Heart left ventricle (tissue), 16 donors: ENCODE data around the gene RFT1. TPM values are rescaled to one million over a fixed set of nuclear protein-coding genes. Genes with fewer than 3 reads are reported as not detected.

Experiments
- ATAC-seq, 4 donors: fragments of 200-7000 bp; cut with Tn5 transposase; one replicate each; pipeline ENCODE4 v1.9.1; 2020 to 2022; ENCODE audit warnings: moderate library complexity in 4 of 4, mild to moderate bottlenecking in 3 of 4, moderate number of reproducible peaks in 1 of 4
- DNase-seq, 5 donors: peaks; one replicate each; pipeline ENCODE4 v3.0.0-alpha.2; 2020
- H3K27ac ChIP-seq, 12 donors: fragments of 200-600 bp; sonication (generic) in 4 of 12; one replicate each; pipeline versions ENCODE4 v1.5.0 to v1.8.0; 2016 to 2022; ENCODE audit warnings: mild to moderate bottlenecking in 2 of 12
- H3K27me3 ChIP-seq, 9 donors: fragments of 200-600 bp; sonication (generic) in 2 of 9; one replicate each; pipeline versions ENCODE4 v1.5.1 to v1.8.0; 2016 to 2022; ENCODE audit warnings: mild to moderate bottlenecking in 3 of 9
- H3K36me3 ChIP-seq, 9 donors: fragments of 200-600 bp; sonication (generic) in 2 of 9; one replicate each; pipeline versions ENCODE4 v1.5.0 to v1.8.0; 2018 to 2022; ENCODE audit warnings: mild to moderate bottlenecking in 2 of 9
- H3K4me1 ChIP-seq, 12 donors: fragments of 200-600 bp; sonication (generic) in 4 of 12; one replicate each; pipeline versions ENCODE4 v1.5.0 to v1.8.0; 2016 to 2022; ENCODE audit warnings: mild to moderate bottlenecking in 3 of 12
- H3K4me3 ChIP-seq, 12 donors: fragments of 200-600 bp; sonication (generic) in 4 of 12; one replicate each; pipeline versions ENCODE4 v1.5.0 to v1.8.0; 2017 to 2022; ENCODE audit warnings: mild to moderate bottlenecking in 9 of 12, moderate library complexity in 4 of 12
- H3K9me3 ChIP-seq, 12 donors: fragments of 200-600 bp; sonication (generic) in 4 of 12; one replicate each; pipeline versions ENCODE4 v1.5.0 to v1.8.0; 2016 to 2022; ENCODE audit warnings: mild to moderate bottlenecking in 1 of 12
- CTCF ChIP-seq, 12 donors: fragments of 200-600 bp; sonication (generic) in 4 of 12; IDR thresholded peaks; one replicate each; pipeline versions ENCODE4 v1.5.0 to v1.8.0; 2018 to 2022; ENCODE audit warnings: antibody characterized with exemption in 12 of 12, mild to moderate bottlenecking in 5 of 12
- POLR2A ChIP-seq, 2 donors: fragments of 450-650 bp; IDR thresholded peaks; one replicate each; pipeline ENCODE4 v1.6.1; 2017; ENCODE audit warnings: antibody characterized with exemption in 2 of 2, mild to moderate bottlenecking in 2 of 2, moderate library complexity in 2 of 2
- WGBS, 4 donors: extraction: QIAGEN DNeasy Blood & Tissue Kit in 2 of 4; methylation state at CpG; one replicate each; pipeline versions ENCODE4 v1.1.5 to v1.1.7; 2013 to 2018; 5-methylcytosine and 5-hydroxymethylcytosine counted together
- intact Hi-C, 10 donors: fragments of 100-400 bp; cut with DNase I; formaldehyde crosslinking; loops; one replicate each; pipeline versions ENCODE4 v1.11.1 to v1.14.2; 2022
- polyA plus RNA-seq, 2 donors: library from polyadenylated mRNA; stranded (reverse); fragments of 200-250 nt; gene quantifications; one replicate each; pipeline ENCODE4 v1.2.3, GENCODE V29; 2013
- total RNA-seq, 9 donors: library from RNA; depleted of rRNA in 2 of 9; stranded (reverse); fragments of >200 nt in 2 of 9; fragmentation: NEBNext Ultra II Directional in 3 of 9; extraction: Animal tissue kit (Norgen Biotek cat#: 25700) in 3 of 9; gene quantifications; one replicate each; pipeline versions ENCODE4 v1.1.0 to v1.2.4, GENCODE V29; 2016 to 2023
- donor health status: ischemic (EF 13 %, LVEDD 7.1; RV severe dilation, severe dysfunction).
- donor health status: healthy with polysubstance abuse.
- donor health status: DM: no; HTN: yes; CAD: no.
- donor health status: DM: no; HTN: no; CAD: no.
- donor health status: ischemic (EF 25% LVEDD 6.9; RV normal size, moderate dysfunction).
- donor health status: ischemic (EF 25% LVEDD 5.7; RV mildly dilated, moderate dysfunction).
- donor health status: healthy.
- donor health status: DM: yes; HTN: yes; CAD: no.
- donor health status: ischemic (EF 35%, LVEDD 5.7; RV mildly dilated, moderate dysfunction).
- donor health status: nonischemic (EF 11% LVEDD 7.7; RV severe dilation, severe dysfunction).
- donor health status: DM: yes; HTN: yes; CAD: no.
- donor health status: PGD.
- donor health status: ischemic (EF 29% LVEDD 5.4; RV normal size, mild dysfunction).
- donor health status: nonischemic (EF 23%, LVEDD 6.1; RV moderate dilation, normal function).

Gene RFT1
- total and polyA plus RNA-seq, 11 donors, result 5.0 to 16.2 (median 8.8) TPM

GRCh38 chr3:53097887-53098286 is 32.3 kb downstream of the RFT1 start:
- ATAC-seq (no peak), DNase-seq (no peak)
- TF ChIP-seq POLR2A (IDR thresholded peaks at IDR 0.05) (no peak), CTCF (IDR thresholded peaks at IDR 0.05) (no peak)
- H3K9me3 ChIP-seq, result no peaks in the 10 kb centered on the region
- peaks cover 0 to 94% (median 71%) of the 10 kb centered on the region in 9 donors for H3K36me3 ChIP-seq
- 89 to 96% (median 92%) methylated on average over 5 of the region's 5 CpGs for WGBS, 4 donors
- H3K4me1 ChIP-seq, result peaks cover 0 to 7% (median 0%) of the 10 kb centered on the region in 12 donors
- intact Hi-C loops, result no loop called here
- H3K4me3 ChIP-seq, result no peak overlapping the region
- no peaks in the 10 kb centered on the region for H3K27me3 ChIP-seq
- H3K27ac ChIP-seq, result no peak overlapping the region

GRCh38 chr3:53092942-53093341 is 37.3 kb downstream of the RFT1 start:
- Histone ChIP-seq H3K27ac (no peak overlapping the region), H3K9me3 (no peaks in the 10 kb centered on the region), H3K36me3 (peaks cover 0 to 86% (median 61%) of the 10 kb centered on the region in 9 donors), H3K27me3 (no peaks in the 10 kb centered on the region), H3K4me1 (peaks cover 0 to 31% (median 16%) of the 10 kb centered on the region in 12 donors), H3K4me3 (no peak overlapping the region)
- WGBS, 4 donors, result 69 to 85% (median 83%) methylated on average over 2 of the region's 2 CpGs
- intact Hi-C loops, result no loop called here
- DNase-seq (no peak), ATAC-seq (no peak)
- TF ChIP-seq POLR2A (IDR thresholded peaks at IDR 0.05) (no peak), CTCF (IDR thresholded peaks at IDR 0.05) (no peak)

GRCh38 chr3:53092216-53092615 is 38.0 kb downstream of the RFT1 start:
- DNase-seq (no peak), ATAC-seq (no peak)
- intact Hi-C loops, result no loop called here
- Histone ChIP-seq H3K36me3 (peaks cover 0 to 84% (median 54%) of the 10 kb centered on the region in 9 donors), H3K27ac (no peak overlapping the region), H3K4me1 (peaks cover 0 to 31% (median 16%) of the 10 kb centered on the region in 12 donors), H3K9me3 (no peaks in the 10 kb centered on the region), H3K4me3 (no peak overlapping the region), H3K27me3 (no peaks in the 10 kb centered on the region)
- 93 to 98% (median 97%) methylated on average over 11 of the region's 11 CpGs for WGBS, 4 donors
- TF ChIP-seq POLR2A (IDR thresholded peaks at IDR 0.05) (no peak), CTCF (IDR thresholded peaks at IDR 0.05) (no peak)

- no peak overlapping the region for H3K27ac ChIP-seq
- 57 to 78% (median 64%) methylated on average over 5 of the region's 5 CpGs for WGBS, 4 donors
These were observed 39.2 kb downstream of the RFT1 start for GRCh38 chr3:53091011-53091410.

More at GRCh38 chr3:53091011-53091410, 39.2 kb downstream of the RFT1 start:
- peaks cover 0 to 31% (median 16%) of the 10 kb centered on the region in 12 donors for H3K4me1 ChIP-seq
- peaks cover 0 to 72% (median 50%) of the 10 kb centered on the region in 9 donors for H3K36me3 ChIP-seq
- no peak overlapping the region for H3K4me3 ChIP-seq
- intact Hi-C loops, result no loop called here
- no peaks in the 10 kb centered on the region for H3K27me3 ChIP-seq
- no peaks in the 10 kb centered on the region for H3K9me3 ChIP-seq
- TF ChIP-seq CTCF (IDR thresholded peaks at IDR 0.05) (no peak), POLR2A (IDR thresholded peaks at IDR 0.05) (no peak)
- no peak for ATAC-seq
- DNase-seq, result no peak
